ENCODE results near the gene SEC23A. TPM values are rescaled to one million over a fixed set of nuclear protein-coding genes. Genes with fewer than 3 reads are reported as not detected.

SEC23A gene
- total RNA-seq, 5 donors from 2014 or later (not counting 1 experiment from before 2014, with no cell fraction given): 42.5 to 58.2 (median 49.3) TPM

DNA sequence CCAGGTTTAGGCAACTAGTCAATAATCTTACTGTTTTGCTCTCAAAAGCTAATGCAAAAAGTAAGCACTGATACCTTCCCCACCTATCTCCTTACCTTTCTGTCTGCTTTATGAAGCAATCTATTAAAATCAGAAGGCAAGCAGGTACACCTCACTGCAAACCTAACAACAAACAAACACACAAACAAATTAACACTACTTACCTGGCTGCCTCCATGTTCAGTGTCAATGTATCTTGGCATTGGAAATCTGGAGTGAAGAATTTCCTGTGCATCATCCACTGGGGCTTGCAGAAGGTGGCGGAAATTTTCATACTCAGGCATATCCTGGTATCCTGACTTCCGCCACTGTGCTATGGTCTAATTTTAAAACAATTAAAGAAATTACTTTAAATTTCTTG, 62.5 kb downstream of the SEC23A start:
- Histone ChIP-seq H3K4me1 (ENCODE audit: control insufficient read depth in 1 of 2, extremely low read depth in 1 of 2, insufficient read depth in 2 of 2, low read length in 2 of 2) (no peaks in the 10 kb centered on the region), H3K27me3 (replicated peaks in 1 of 2; ENCODE audit: control insufficient read depth in 2 of 2, extremely low read depth in 1 of 2, insufficient read depth in 2 of 2, low read length in 1 of 2) (no peaks in the 10 kb centered on the region), H3K4me3 (ENCODE audit: control insufficient read depth in 1 of 2, extremely low read depth in 1 of 2, low read length in 1 of 2) (no peak overlapping the region), H3K9me3 (no peaks in the 10 kb centered on the region), H3K27ac (ENCODE audit: low read length) (no peak overlapping the region), H3K36me3 (ENCODE audit: control insufficient read depth in 2 of 2, extremely low read depth in 1 of 2, insufficient read depth in 1 of 2, low read length in 1 of 2) (peaks cover 0 to 76% of the 10 kb centered on the region in 2 donors)
- no peak overlapping the region for H3K4me3 Mint-ChIP-seq
- ChIA-PET CTCF (interaction anchor here (0.5 to 0.6 kb wide), 3 partner anchors 27 to 303 kb away, joined by 3 to 4 read pairs (median 4); no protein-coding TSS in a partner anchor), POLR2A (interaction anchor here in 1 of 2 donors (0.6 kb wide), 1 partner anchor 394 kb away, joined by 3 read pairs; no protein-coding TSS in a partner anchor)
- WGBS (ENCODE audit: insufficient coverage): no CpG with 5 or more reads among the region's 2 CpGs
- DNase-seq (no peak), ATAC-seq (replicated peaks in 1 of 4) (no peak)
- H3K27ac Mint-ChIP-seq: no peak overlapping the region
- H3K36me3 Mint-ChIP-seq: peaks cover 42% of the 10 kb centered on the region
- H3K27me3 Mint-ChIP-seq: no peaks in the 10 kb centered on the region
- no peaks in the 10 kb centered on the region for H3K9me3 Mint-ChIP-seq
- peaks cover 0 to 13% (median 5%) of the 10 kb centered on the region in 3 donors for H3K4me1 Mint-ChIP-seq

DNA sequence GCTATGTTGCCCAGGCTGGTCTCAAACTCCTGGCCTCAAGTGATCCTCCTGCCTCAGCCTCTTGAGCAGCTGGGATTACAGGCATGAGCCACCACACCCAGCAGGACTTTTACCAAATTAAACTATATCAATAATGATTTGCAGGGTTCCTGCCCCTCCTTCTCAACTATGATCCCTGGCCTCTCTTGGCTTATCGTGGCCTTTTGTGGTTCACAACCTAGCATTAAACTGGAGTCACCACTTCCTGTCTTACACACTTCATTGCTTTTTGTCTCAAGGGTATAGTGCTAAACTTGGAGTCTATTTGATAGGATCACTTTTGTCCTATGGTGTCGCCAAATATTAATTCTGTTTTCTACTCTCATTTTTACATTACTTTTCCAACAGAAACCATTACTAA, 64.5 kb downstream of the SEC23A start:
- Mint-ChIP-seq H3K9me3 (no peaks in the 10 kb centered on the region), H3K27ac (peak overlapping the region; percentile 20 to 40), H3K4me1 (peaks cover 0 to 13% (median 5%) of the 10 kb centered on the region in 3 donors), H3K36me3 (peaks cover 33% of the 10 kb centered on the region), H3K27me3 (no peaks in the 10 kb centered on the region), H3K4me3 (no peak overlapping the region)
- Histone ChIP-seq H3K36me3 (ENCODE audit: control insufficient read depth in 2 of 2, extremely low read depth in 1 of 2, insufficient read depth in 1 of 2, low read length in 1 of 2) (peaks cover 0 to 66% of the 10 kb centered on the region in 2 donors), H3K4me3 (ENCODE audit: control insufficient read depth in 1 of 2, extremely low read depth in 1 of 2, low read length in 1 of 2) (no peak overlapping the region), H3K27me3 (replicated peaks in 1 of 2; ENCODE audit: control insufficient read depth in 2 of 2, extremely low read depth in 1 of 2, insufficient read depth in 2 of 2, low read length in 1 of 2) (no peaks in the 10 kb centered on the region), H3K4me1 (ENCODE audit: control insufficient read depth in 1 of 2, extremely low read depth in 1 of 2, insufficient read depth in 2 of 2, low read length in 2 of 2) (no peaks in the 10 kb centered on the region), H3K27ac (ENCODE audit: low read length) (no peak overlapping the region), H3K9me3 (no peaks in the 10 kb centered on the region)
- no peak for ATAC-seq (replicated peaks in 1 of 4)
- ChIA-PET POLR2A (interaction anchor here (0.6 to 0.7 kb wide), 2 partner anchors 10 to 98 kb away, joined by 3 read pairs; no protein-coding TSS in a partner anchor), CTCF (no interaction called here)
- DNase-seq: no peak
- WGBS (ENCODE audit: insufficient coverage): no CpG with 5 or more reads among the region's 2 CpGs

DNA sequence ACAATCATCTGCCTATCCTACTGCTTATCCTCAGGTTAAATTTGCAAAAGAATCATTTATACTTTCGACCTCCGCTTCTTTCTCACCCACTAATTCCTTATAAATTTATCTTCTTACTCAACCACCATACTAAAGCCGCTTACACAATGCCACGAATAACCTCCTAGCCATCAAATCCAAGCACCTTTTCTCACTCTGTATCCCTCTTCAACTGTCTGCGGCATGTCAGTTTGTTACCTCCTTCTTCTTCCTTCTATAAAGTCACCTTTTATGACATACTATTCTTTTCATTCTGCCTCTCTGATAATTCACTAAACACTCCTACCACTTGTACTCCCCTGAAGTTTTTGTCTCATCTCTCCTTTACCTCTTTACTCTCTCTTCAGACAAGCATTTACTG, 66.3 kb downstream of the SEC23A start:
- CTCF ChIA-PET: no interaction called here
- Histone ChIP-seq H3K9me3 (no peaks in the 10 kb centered on the region), H3K27me3 (replicated peaks in 1 of 2; ENCODE audit: control insufficient read depth in 2 of 2, extremely low read depth in 1 of 2, insufficient read depth in 2 of 2, low read length in 1 of 2) (no peaks in the 10 kb centered on the region), H3K4me3 (ENCODE audit: control insufficient read depth in 1 of 2, extremely low read depth in 1 of 2, low read length in 1 of 2) (no peak overlapping the region), H3K4me1 (ENCODE audit: control insufficient read depth in 1 of 2, extremely low read depth in 1 of 2, insufficient read depth in 2 of 2, low read length in 2 of 2) (no peaks in the 10 kb centered on the region), H3K36me3 (ENCODE audit: control insufficient read depth in 2 of 2, extremely low read depth in 1 of 2, insufficient read depth in 1 of 2, low read length in 1 of 2) (peaks cover 0 to 59% of the 10 kb centered on the region in 2 donors), H3K27ac (ENCODE audit: low read length) (no peak overlapping the region)
- no peak for ATAC-seq (replicated peaks in 1 of 4)
- Mint-ChIP-seq H3K27ac (no peak overlapping the region), H3K4me3 (no peak overlapping the region), H3K27me3 (no peaks in the 10 kb centered on the region), H3K4me1 (peaks cover 0 to 13% (median 5%) of the 10 kb centered on the region in 3 donors), H3K36me3 (peaks cover 26% of the 10 kb centered on the region), H3K9me3 (no peaks in the 10 kb centered on the region)
- POLR2A ChIA-PET: no interaction called here
- no peak for DNase-seq
- 99% methylated on average over 5 of the region's 5 CpGs for WGBS (ENCODE audit: insufficient coverage)

DNA sequence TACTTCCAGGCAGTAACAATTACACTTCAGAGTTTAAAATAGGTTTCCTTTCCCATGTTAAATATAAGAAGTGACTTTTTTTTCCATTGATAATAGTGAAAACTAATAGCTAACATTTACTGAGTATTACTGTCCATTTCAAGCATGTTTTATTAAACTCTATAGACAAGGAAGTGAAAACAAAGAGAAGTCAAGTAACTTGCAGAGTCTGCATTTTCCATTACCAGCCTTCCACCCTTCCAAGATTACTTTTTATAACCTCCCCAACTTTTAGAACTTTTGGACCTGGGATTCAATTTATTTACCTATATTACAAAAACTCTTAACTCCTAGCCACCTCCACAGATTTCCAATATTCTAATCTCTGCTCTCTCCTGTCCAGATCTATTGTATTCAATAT, 67.7 kb downstream of the SEC23A start:
- Histone ChIP-seq H3K4me3 (ENCODE audit: control insufficient read depth in 1 of 2, extremely low read depth in 1 of 2, low read length in 1 of 2) (no peak overlapping the region), H3K27ac (ENCODE audit: low read length) (no peak overlapping the region), H3K9me3 (no peaks in the 10 kb centered on the region), H3K27me3 (replicated peaks in 1 of 2; ENCODE audit: control insufficient read depth in 2 of 2, extremely low read depth in 1 of 2, insufficient read depth in 2 of 2, low read length in 1 of 2) (no peaks in the 10 kb centered on the region), H3K4me1 (ENCODE audit: control insufficient read depth in 1 of 2, extremely low read depth in 1 of 2, insufficient read depth in 2 of 2, low read length in 2 of 2) (no peaks in the 10 kb centered on the region), H3K36me3 (ENCODE audit: control insufficient read depth in 2 of 2, extremely low read depth in 1 of 2, insufficient read depth in 1 of 2, low read length in 1 of 2) (peaks cover 0 to 60% of the 10 kb centered on the region in 2 donors)
- Mint-ChIP-seq H3K36me3 (peaks cover 35% of the 10 kb centered on the region), H3K4me1 (peaks cover 0 to 10% (median 5%) of the 10 kb centered on the region in 3 donors), H3K4me3 (no peak overlapping the region), H3K9me3 (no peaks in the 10 kb centered on the region), H3K27me3 (no peaks in the 10 kb centered on the region), H3K27ac (no peak overlapping the region)
- POLR2A ChIA-PET: no interaction called here
- ATAC-seq (replicated peaks in 1 of 4) (no peak), DNase-seq (no peak)
- CTCF ChIA-PET: no interaction called here

DNA sequence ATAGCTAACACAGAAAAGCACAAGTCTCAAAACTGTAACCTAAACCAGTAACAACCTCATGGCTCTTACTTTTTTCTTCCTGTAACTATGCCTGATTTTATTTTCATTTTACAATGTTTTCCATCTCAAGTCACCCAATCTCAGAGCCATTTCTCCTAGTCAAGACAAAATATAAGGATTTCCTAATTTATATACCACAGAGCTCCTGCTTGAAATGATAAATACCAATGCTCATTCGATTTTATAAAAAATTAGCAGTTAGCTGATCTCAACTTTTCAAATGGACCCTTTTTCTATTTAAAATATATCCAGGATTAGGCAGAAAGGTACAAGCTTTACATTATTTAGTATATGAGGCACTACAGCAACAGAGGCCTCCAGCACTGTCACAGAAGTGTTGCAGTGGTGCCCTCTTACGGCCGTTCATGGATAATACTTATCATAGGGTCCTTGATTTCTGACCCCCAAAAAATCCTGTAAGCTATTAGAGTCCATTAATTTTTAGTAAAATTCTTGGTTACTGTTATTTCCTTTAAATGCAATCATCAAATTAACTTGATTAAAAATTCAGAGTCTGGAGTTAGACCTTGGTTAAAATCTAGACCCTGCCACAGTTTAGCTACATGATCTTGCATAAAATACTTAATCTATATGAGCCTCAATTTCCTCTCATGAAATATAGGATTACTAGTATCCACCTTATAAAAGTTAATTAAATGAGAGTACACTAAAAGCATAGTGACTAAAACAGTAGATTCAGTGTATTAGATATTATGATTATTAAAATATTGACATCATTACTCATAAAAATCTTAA, 68.3 kb downstream of the SEC23A start:
- H3K9me3 ChIP-seq: no peaks in the 10 kb centered on the region
- H3K36me3 ChIP-seq (ENCODE audit: control insufficient read depth in 2 of 2, extremely low read depth in 1 of 2, insufficient read depth in 1 of 2, low read length in 1 of 2): peaks cover 0 to 63% of the 10 kb centered on the region in 2 donors
- H3K36me3 Mint-ChIP-seq: peaks cover 40% of the 10 kb centered on the region
- H3K9me3 Mint-ChIP-seq: no peaks in the 10 kb centered on the region
- no peaks in the 10 kb centered on the region for H3K4me1 ChIP-seq (ENCODE audit: control insufficient read depth in 1 of 2, extremely low read depth in 1 of 2, insufficient read depth in 2 of 2, low read length in 2 of 2)
- POLR2A ChIA-PET: no interaction called here
- H3K27me3 Mint-ChIP-seq: no peaks in the 10 kb centered on the region
- no peak overlapping the region for H3K27ac ChIP-seq (ENCODE audit: low read length)
- peaks cover 0 to 10% (median 5%) of the 10 kb centered on the region in 3 donors for H3K4me1 Mint-ChIP-seq
- H3K4me3 Mint-ChIP-seq: no peak overlapping the region
- CTCF ChIA-PET: no interaction called here
- DNase-seq (no peak), ATAC-seq (replicated peaks in 1 of 4) (no peak)
- no CpG with 5 or more reads among the region's 3 CpGs for WGBS (ENCODE audit: insufficient coverage)
- H3K4me3 ChIP-seq (ENCODE audit: control insufficient read depth in 1 of 2, extremely low read depth in 1 of 2, low read length in 1 of 2): no peak overlapping the region
- no peak overlapping the region for H3K27ac Mint-ChIP-seq
- H3K27me3 ChIP-seq (replicated peaks in 1 of 2; ENCODE audit: control insufficient read depth in 2 of 2, extremely low read depth in 1 of 2, insufficient read depth in 2 of 2, low read length in 1 of 2): no peaks in the 10 kb centered on the region

DNA sequence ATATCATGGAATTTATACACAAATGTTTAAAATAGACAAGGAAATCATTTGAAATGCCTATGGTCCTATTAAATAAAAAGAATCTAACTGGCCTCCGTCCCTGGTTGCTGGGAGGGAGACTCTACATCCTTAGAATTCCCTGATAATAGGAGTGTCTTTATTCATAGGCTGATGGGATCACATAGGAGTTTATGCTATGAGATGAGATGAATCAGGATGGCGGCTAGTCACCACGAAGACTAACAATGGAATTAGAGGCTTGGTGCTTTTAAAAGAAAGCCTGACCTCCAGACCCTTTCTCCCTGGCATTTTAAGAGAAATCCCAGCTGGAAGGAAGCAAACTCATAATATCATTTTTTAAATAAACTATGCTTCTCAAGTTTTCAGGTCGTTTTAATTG, 69.7 kb downstream of the SEC23A start:
- CTCF ChIA-PET: no interaction called here
- H3K4me3 Mint-ChIP-seq: no peak overlapping the region
- no peaks in the 10 kb centered on the region for H3K9me3 ChIP-seq
- no peak overlapping the region for H3K4me3 ChIP-seq (ENCODE audit: control insufficient read depth in 1 of 2, extremely low read depth in 1 of 2, low read length in 1 of 2)
- POLR2A ChIA-PET: interaction anchor here in 1 of 2 donors (0.6 kb wide), 1 partner anchor 911 kb away, joined by 10 read pairs; no protein-coding TSS in a partner anchor
- no peak for ATAC-seq (replicated peaks in 1 of 4)
- peaks cover 39% of the 10 kb centered on the region for H3K36me3 Mint-ChIP-seq
- H3K27ac ChIP-seq (ENCODE audit: low read length): no peak overlapping the region
- H3K27ac Mint-ChIP-seq: no peak overlapping the region
- H3K4me1 Mint-ChIP-seq: peaks cover 0 to 2% (median 0%) of the 10 kb centered on the region in 3 donors
- H3K36me3 ChIP-seq (ENCODE audit: control insufficient read depth in 2 of 2, extremely low read depth in 1 of 2, insufficient read depth in 1 of 2, low read length in 1 of 2): peaks cover 0 to 53% of the 10 kb centered on the region in 2 donors
- no peak for DNase-seq
- 80% methylated on average over 1 of the region's 4 CpGs for WGBS (ENCODE audit: insufficient coverage)
- H3K27me3 ChIP-seq (replicated peaks in 1 of 2; ENCODE audit: control insufficient read depth in 2 of 2, extremely low read depth in 1 of 2, insufficient read depth in 2 of 2, low read length in 1 of 2): no peaks in the 10 kb centered on the region
- H3K9me3 Mint-ChIP-seq: no peaks in the 10 kb centered on the region
- H3K27me3 Mint-ChIP-seq: no peaks in the 10 kb centered on the region
- no peaks in the 10 kb centered on the region for H3K4me1 ChIP-seq (ENCODE audit: control insufficient read depth in 1 of 2, extremely low read depth in 1 of 2, insufficient read depth in 2 of 2, low read length in 2 of 2)

Data from T-cell (primary cell).